ENCODE data around the gene RABAC1. TPM values are rescaled to one million over a fixed set of nuclear protein-coding genes. Genes with fewer than 3 reads are reported as not detected.

The RABAC1 gene
- total and polyA plus RNA-seq, 10 of the 15 experiments (the other 5 are each of a cell fraction or from before 2014, with no cell fraction given), result 10.9 to 115 (median 49.2) TPM

DNA sequence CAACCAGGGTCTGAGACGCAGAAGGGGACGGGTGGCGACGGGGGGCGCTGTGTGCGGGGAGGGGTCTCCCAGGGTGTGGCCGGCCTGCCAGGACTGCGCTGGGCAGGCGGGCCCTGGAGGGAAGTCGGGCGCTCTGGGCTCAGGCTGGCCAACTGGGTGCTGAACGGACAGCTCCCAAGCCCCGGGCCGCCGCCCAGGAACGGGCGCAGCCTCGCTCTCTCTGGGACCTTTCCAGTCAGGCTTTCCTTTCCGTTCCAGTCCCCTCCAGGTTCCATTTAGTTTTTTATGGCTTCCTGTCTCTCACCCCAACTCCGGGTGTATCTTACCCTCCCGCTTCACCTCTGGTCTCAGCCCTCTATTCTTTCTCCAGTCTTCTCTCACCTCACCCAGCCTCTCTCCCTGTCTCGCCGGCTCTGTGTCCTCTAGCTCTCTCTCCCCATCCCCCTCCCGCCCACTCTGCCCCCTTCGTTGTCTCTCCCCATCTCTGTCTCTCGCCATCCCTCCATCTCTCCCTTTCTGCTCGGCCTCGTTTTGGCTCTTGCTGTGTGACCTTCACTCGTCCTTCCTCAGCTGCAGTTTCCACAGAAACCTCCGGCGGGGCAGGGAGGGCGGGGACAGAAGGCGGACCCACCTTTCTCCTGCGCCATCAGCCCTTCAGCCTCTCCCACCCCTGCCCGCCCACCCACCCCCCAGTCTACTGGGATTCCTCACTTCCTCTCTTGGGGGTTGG is 38.2 kb upstream of the RABAC1 start:
- FAIRE-seq, result no peak
- peak; percentile 47 for ATAC-seq
- TF ChIP-seq BHLHE40 (IDR thresholded peaks at IDR 0.05; ENCODE audit: borderline replicate concordance in 1 of 2, low read depth in 2 of 2, low read length in 1 of 2), result no peak
- TF ChIP-seq, protein P1, sequence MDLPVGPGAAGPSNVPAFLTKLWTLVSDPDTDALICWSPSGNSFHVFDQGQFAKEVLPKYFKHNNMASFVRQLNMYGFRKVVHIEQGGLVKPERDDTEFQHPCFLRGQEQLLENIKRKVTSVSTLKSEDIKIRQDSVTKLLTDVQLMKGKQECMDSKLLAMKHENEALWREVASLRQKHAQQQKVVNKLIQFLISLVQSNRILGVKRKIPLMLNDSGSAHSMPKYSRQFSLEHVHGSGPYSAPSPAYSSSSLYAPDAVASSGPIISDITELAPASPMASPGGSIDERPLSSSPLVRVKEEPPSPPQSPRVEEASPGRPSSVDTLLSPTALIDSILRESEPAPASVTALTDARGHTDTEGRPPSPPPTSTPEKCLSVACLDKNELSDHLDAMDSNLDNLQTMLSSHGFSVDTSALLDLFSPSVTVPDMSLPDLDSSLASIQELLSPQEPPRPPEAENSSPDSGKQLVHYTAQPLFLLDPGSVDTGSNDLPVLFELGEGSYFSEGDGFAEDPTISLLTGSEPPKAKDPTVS (IDR thresholded peaks at IDR 0.05; ENCODE audit: low read depth, low read length), result no peak
- TF ChIP-seq, protein P2, sequence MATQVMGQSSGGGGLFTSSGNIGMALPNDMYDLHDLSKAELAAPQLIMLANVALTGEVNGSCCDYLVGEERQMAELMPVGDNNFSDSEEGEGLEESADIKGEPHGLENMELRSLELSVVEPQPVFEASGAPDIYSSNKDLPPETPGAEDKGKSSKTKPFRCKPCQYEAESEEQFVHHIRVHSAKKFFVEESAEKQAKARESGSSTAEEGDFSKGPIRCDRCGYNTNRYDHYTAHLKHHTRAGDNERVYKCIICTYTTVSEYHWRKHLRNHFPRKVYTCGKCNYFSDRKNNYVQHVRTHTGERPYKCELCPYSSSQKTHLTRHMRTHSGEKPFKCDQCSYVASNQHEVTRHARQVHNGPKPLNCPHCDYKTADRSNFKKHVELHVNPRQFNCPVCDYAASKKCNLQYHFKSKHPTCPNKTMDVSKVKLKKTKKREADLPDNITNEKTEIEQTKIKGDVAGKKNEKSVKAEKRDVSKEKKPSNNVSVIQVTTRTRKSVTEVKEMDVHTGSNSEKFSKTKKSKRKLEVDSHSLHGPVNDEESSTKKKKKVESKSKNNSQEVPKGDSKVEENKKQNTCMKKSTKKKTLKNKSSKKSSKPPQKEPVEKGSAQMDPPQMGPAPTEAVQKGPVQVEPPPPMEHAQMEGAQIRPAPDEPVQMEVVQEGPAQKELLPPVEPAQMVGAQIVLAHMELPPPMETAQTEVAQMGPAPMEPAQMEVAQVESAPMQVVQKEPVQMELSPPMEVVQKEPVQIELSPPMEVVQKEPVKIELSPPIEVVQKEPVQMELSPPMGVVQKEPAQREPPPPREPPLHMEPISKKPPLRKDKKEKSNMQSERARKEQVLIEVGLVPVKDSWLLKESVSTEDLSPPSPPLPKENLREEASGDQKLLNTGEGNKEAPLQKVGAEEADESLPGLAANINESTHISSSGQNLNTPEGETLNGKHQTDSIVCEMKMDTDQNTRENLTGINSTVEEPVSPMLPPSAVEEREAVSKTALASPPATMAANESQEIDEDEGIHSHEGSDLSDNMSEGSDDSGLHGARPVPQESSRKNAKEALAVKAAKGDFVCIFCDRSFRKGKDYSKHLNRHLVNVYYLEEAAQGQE (IDR thresholded peaks at IDR 0.05; ENCODE audit: low read depth, low read length), result peak; percentile 88
- TF ChIP-seq, protein P3, sequence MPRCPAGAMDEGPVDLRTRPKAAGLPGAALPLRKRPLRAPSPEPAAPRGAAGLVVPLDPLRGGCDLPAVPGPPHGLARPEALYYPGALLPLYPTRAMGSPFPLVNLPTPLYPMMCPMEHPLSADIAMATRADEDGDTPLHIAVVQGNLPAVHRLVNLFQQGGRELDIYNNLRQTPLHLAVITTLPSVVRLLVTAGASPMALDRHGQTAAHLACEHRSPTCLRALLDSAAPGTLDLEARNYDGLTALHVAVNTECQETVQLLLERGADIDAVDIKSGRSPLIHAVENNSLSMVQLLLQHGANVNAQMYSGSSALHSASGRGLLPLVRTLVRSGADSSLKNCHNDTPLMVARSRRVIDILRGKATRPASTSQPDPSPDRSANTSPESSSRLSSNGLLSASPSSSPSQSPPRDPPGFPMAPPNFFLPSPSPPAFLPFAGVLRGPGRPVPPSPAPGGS (IDR thresholded peaks at IDR 0.05; ENCODE audit: borderline replicate concordance, insufficient read depth, low read depth, low read length, poor library complexity, severe bottlenecking), result no peak
- H4K20me1 ChIP-seq (ENCODE audit: control insufficient read depth, insufficient read depth), result no peaks in the 10 kb centered on the region
- no peaks in the 10 kb centered on the region for H3K79me2 ChIP-seq (ENCODE audit: control insufficient read depth, insufficient read depth, low read length)
- DNase-seq (ENCODE audit: low read depth, low spot score), result no peak
- H3K27ac ChIP-seq (ENCODE audit: control insufficient read depth, insufficient read depth), result no peak overlapping the region
- H3K4me3 ChIP-seq, result no peak overlapping the region
- BruUV-seq (replicated peaks), result no TSS peak
- no peak overlapping the region for H3K4me2 ChIP-seq (ENCODE audit: control insufficient read depth, insufficient read depth)
- intact Hi-C loops (cut with micrococcal nuclease; ENCODE audit: unreplicated experiment) (no loop called here), in situ Hi-C loops (cut with MboI) (no loop called here)
- H3K9me3 ChIP-seq (replicated peaks; ENCODE audit: control insufficient read depth, insufficient read depth, low read length), result no peaks in the 10 kb centered on the region
- CTCF ChIA-PET, result no interaction called here
- RAD21 ChIA-PET (ENCODE audit: unreplicated experiment), result no interaction called here
- POLR2A ChIA-PET, result interaction anchor here (0.6 kb wide), 1 partner anchor 165 kb away, joined by 3 read pairs; no protein-coding TSS in a partner anchor
- H3K27me3 ChIP-seq (replicated peaks in 1 of 2; ENCODE audit: control insufficient read depth in 2 of 2, insufficient read depth in 2 of 2, low read length in 1 of 2), result peaks cover 3 to 20% of the 10 kb centered on the region in 2 experiments; a peak in 2 of 4 replicates
- WGBS (ENCODE audit: insufficient coverage, insufficient replicate concordance, low lambda C conversion rate, missing lambda C conversion rate), result 2% methylated on average over 21 of the region's 35 CpGs
- H2AFZ ChIP-seq (ENCODE audit: control insufficient read depth, low read depth, low read length), result no peak overlapping the region
- peaks cover 3% of the 10 kb centered on the region for H3K4me1 ChIP-seq (ENCODE audit: control insufficient read depth, insufficient read depth, low read length)
- no peaks in the 10 kb centered on the region for H3K36me3 ChIP-seq (ENCODE audit: control insufficient read depth in 2 of 2, insufficient read depth in 2 of 2, low read length in 1 of 2)
- H3K9ac ChIP-seq (ENCODE audit: control insufficient read depth, insufficient read depth, low read length), result no peak overlapping the region
- SMC1A ChIA-PET (ENCODE audit: uncharacterized antibody, unreplicated experiment), result no interaction called here
